GM06990 (cell line): ENCODE data around the gene INPP5F.
A peak's percentile ranks its signal among the peaks of the same experiment; 100 is the strongest.

Experiments used
- DNase-seq: peaks from one replicate; pipeline ENCODE4 v3.0.0-alpha.2; 2011; ENCODE audit not compliant: insufficient read length; ENCODE audit errors: extremely low read depth
- H3K27me3 ChIP-seq: replicated peaks from 2 replicates; pipeline ENCODE4 v1.6.0; 2011; ENCODE audit warnings: low read length; ENCODE audit not compliant: control insufficient read depth, insufficient read depth
- H3K36me3 ChIP-seq: 2 replicates; pipeline ENCODE4 v1.5.1; 2011; ENCODE audit warnings: low read length; ENCODE audit not compliant: control insufficient read depth, insufficient read depth
- H3K4me3 ChIP-seq: replicated peaks from 2 replicates; pipeline ENCODE4 v1.5.1; 2011; ENCODE audit warnings: low read depth, mild to moderate bottlenecking, control low read depth, low read length
- TF ChIP-seq, protein P1 (sequence below): IDR thresholded peaks from 2 replicates; pipeline ENCODE4 v1.5.1; 2011; ENCODE audit warnings: low read length, control low read depth, mild to moderate bottlenecking, inconsistent platforms; ENCODE audit not compliant: insufficient read depth, poor library complexity, severe bottlenecking

Gene INPP5F

DNA sequence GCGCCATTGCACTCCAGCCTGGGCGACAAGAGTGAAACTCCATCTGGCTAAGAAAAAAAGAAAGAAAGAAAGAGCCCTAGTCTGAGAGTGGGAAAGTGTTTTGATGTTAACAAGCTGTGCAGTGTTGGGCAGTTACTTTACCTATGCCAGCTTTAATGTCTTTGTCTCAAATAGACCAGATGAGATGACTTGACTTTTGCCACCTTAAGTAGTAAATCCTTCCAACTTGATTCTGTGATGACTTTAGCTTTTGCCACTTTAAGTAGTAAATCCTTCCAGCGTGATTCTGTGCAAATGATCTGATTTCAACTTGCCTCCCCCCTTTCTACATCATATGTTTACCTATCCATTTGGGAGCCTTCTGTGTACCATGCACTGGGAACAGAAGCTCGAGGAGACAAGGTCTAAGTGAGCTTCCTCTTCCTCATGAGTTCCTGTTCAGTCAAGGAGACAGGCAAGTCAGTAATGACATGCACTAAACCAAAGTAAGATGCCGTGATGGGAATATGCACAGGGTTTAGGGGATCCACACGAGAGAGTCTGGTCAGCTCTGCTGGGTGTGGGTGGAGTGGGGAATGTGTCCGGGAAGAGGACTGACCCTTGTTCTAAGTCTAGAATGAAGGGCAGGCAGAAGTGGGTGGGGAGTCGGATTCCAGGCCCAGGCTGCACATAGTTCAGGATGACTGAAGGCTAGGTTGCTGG, 17.2 kb downstream of the INPP5F start:
- DNase-seq: no peak
- H3K27me3 ChIP-seq: no peaks in the 10 kb centered on the region
- H3K36me3 ChIP-seq: no peaks in the 10 kb centered on the region
- TF ChIP-seq, protein P1, sequence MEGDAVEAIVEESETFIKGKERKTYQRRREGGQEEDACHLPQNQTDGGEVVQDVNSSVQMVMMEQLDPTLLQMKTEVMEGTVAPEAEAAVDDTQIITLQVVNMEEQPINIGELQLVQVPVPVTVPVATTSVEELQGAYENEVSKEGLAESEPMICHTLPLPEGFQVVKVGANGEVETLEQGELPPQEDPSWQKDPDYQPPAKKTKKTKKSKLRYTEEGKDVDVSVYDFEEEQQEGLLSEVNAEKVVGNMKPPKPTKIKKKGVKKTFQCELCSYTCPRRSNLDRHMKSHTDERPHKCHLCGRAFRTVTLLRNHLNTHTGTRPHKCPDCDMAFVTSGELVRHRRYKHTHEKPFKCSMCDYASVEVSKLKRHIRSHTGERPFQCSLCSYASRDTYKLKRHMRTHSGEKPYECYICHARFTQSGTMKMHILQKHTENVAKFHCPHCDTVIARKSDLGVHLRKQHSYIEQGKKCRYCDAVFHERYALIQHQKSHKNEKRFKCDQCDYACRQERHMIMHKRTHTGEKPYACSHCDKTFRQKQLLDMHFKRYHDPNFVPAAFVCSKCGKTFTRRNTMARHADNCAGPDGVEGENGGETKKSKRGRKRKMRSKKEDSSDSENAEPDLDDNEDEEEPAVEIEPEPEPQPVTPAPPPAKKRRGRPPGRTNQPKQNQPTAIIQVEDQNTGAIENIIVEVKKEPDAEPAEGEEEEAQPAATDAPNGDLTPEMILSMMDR: no peak
- H3K4me3 ChIP-seq: no peak overlapping the region

DNA sequence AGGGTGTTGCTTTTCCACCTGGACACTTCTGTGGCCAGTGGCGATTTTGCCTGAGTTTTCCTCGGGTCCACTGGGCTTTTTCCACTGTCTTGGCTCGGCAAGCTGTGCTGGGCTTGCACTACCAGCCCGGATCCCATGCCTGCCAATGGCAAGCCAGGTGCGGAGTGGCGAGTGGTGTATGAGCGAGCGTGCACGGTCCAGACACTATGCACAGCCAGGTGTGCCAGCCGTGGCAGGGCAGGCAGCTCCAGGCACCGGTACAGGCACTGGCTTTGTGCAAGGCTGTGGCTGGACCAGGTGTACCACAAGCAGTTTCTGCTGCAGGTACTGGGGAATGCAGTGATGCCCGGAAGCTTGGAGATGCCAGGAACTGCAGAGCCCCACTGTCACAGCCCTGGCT, 22.1 kb downstream of the INPP5F start:
- DNase-seq: no peak
- H3K27me3 ChIP-seq: no peaks in the 10 kb centered on the region
- TF ChIP-seq, protein P1: no peak
- H3K4me3 ChIP-seq: no peak overlapping the region
- no peaks in the 10 kb centered on the region; the same call in 1 of the 2 replicates for H3K36me3 ChIP-seq

DNA sequence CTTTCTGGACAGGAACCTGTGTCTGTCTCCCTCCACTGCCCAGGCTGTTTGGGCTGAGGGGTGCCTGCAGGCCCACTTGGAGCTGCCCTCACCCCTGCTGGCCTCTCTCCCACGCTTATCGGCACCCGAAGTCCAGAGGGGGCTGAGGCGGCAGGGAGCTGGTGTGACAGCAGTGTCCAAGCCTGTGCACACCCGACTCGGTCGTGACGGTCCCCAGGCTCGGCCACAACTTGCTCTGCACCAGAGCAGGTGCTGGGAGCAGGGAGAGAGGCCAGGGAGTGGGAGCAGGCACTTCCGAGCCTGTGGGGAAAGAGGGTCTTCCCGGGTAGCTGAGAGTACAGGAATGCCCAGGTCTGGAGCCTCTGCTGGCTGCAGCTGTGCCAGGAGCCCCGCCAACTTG, 23.0 kb downstream of the INPP5F start:
- H3K4me3 ChIP-seq: no peak overlapping the region
- peaks cover 2% of the 10 kb centered on the region for H3K36me3 ChIP-seq
- H3K27me3 ChIP-seq: no peaks in the 10 kb centered on the region
- TF ChIP-seq, protein P1: no peak
- no peak for DNase-seq

DNA sequence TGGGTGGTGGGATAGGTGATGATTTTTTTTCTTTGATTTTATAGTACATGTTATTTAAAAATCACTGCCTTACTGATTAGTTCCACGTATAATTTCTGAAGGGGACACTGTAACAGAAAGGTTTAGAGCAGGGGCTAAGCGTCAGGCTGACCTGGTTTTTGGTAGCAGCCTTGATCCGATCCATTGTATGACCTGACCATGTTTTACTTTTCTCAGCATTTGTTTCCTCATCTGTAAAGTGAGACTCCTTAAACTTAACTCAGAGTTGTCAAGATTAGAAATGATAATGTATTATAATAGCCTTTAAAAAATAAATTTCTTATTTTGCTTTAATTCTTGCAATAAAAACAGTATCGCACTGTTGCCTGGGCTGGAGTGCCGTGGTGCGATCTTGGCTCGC, 23.6 kb downstream of the INPP5F start:
- TF ChIP-seq, protein P1: no peak
- no peaks in the 10 kb centered on the region for H3K27me3 ChIP-seq
- DNase-seq: no peak
- H3K4me3 ChIP-seq: no peak overlapping the region
- peaks cover 2% of the 10 kb centered on the region for H3K36me3 ChIP-seq

DNA sequence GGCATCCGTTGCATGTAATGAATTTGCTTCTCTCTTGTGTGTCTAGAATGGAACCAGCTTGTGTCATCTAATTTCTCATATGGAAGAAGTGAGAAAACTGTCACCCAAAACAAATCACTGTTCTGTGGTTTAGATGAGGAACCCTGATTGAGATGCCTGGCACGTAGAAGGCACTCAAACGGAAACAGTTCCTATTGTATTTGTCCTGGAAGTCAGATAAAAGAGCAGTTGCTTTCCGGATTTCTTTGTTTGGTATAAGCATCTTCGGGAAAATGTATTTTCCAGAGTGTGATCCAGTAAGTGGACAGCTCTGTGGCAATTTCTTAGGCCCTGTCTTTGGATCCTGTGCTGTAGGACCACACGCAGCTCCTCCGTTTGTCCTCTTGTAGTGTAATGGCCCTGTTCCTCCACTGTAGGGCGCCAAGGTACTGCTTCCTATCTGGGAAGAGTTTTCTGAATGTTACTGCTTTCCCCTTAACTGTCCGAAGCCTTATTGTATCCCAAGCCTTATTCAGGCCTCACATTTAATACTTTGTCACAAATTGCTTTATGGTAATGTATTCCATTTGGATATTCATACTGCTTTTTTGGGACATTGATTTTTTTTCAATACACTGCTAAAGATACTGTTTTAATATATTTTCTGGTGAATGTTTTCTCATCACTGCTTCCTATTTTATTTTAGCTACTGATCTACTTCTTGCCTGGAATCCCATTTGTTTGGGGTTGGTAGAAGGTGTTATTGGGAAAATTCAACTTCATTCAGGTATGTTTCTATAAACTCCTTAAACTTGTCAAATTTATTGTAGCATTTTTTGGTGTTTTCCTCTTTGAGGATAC, 24.8 kb downstream of the INPP5F start:
- TF ChIP-seq, protein P1: peak; percentile 88
- H3K27me3 ChIP-seq: no peaks in the 10 kb centered on the region
- H3K36me3 ChIP-seq: peaks cover 2% of the 10 kb centered on the region
- no peak overlapping the region for H3K4me3 ChIP-seq
- DNase-seq: peak; percentile 52
